Measurements from ENCODE around the gene RND2.

- TF ChIP-seq, protein P1, sequence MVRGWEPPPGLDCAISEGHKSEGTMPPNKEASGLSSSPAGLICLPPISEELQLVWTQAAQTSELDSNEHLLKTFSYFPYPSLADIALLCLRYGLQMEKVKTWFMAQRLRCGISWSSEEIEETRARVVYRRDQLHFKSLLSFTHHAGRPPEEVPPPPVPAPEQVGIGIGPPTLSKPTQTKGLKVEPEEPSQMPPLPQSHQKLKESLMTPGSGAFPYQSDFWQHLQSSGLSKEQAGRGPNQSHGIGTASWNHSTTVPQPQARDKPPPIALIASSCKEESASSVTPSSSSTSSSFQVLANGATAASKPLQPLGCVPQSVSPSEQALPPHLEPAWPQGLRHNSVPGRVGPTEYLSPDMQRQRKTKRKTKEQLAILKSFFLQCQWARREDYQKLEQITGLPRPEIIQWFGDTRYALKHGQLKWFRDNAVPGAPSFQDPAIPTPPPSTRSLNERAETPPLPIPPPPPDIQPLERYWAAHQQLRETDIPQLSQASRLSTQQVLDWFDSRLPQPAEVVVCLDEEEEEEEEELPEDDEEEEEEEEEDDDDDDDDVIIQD (CRISPR knock-in tag; IDR thresholded peaks at IDR 0.05), result no peak
- TF ChIP-seq PHF8 (IDR thresholded peaks at IDR 0.05; ENCODE audit: borderline replicate concordance, low read length), result no peak
Observed at GRCh38 chr17:43015579-43015978, 9.5 kb upstream of the RND2 start.

Measured in K562 (cell line).